ENCODE results near the gene SMURF1. TPM values are rescaled to one million over a fixed set of nuclear protein-coding genes. Genes with fewer than 3 reads are reported as not detected.

SMURF1 gene
- polyA plus RNA-seq, 1 donor from 2014 or later = 22.9 TPM

DNA sequence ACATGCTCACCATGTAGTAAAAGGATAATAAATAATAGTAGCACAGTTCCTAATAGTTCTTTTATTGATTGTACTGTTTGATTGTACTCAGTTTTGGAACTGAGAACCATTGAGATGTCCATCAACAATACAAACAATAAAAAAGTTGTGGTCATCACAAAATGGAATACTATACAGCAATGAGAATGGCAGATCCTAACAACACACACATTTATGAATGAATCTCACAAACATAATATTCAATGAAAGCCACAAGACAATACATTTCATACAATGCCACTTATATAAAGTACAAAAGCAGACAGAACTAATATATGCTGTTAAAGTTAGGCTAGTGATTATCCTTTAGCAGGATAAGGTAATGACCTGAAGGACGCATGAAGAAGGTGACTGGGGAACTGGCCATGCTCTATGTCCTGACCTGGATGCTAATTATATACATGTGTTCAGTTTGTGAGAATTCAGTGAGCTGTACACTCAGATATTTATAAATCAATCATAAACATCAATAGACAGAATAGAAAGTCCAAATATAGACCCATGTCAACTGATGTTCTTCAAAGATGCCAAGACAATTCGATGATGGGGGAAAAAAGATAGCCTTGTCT lies 70.0 kb downstream of the SMURF1 start:
- no peaks in the 10 kb centered on the region for H3K9me2 ChIP-seq (ENCODE audit: insufficient read depth, low read length)
- H3K27ac ChIP-seq (ENCODE audit: low read length) = no peak overlapping the region
- no peak overlapping the region for H2AFZ ChIP-seq (ENCODE audit: low read depth, low read length)
- H3F3A ChIP-seq (ENCODE audit: insufficient read depth, low read length, poor library complexity, severe bottlenecking) = no peaks in the 10 kb centered on the region
- H3K4me2 ChIP-seq (ENCODE audit: low read length) = no peak overlapping the region
- no peaks in the 10 kb centered on the region for H4K20me1 ChIP-seq (ENCODE audit: insufficient read depth)
- peaks cover 4% of the 10 kb centered on the region for H3K79me2 ChIP-seq (replicated peaks; ENCODE audit: insufficient read depth, low read length)
- H3K4me3 ChIP-seq (ENCODE audit: low read length) = no peak overlapping the region
- no peaks in the 10 kb centered on the region for H3K9me3 ChIP-seq (ENCODE audit: low read length)
- H3K9ac ChIP-seq (ENCODE audit: low read length) = no peak overlapping the region
- H3K27me3 ChIP-seq (ENCODE audit: insufficient read depth, low read depth, low read length) = no peaks in the 10 kb centered on the region
- TF ChIP-seq SMC3 (conservative IDR thresholded peaks at IDR 0.05; ENCODE audit: poor library complexity) (no peak), RAD21 (conservative IDR thresholded peaks at IDR 0.05) (no peak), EZH2 (IDR thresholded peaks at IDR 0.05; ENCODE audit: borderline replicate concordance, insufficient read depth, low read length, poor library complexity, severe bottlenecking) (no peak), POLR2AphosphoS5 (IDR thresholded peaks at IDR 0.05) (no peak)
- no peaks in the 10 kb centered on the region for H3K36me3 ChIP-seq (ENCODE audit: insufficient read depth, low read length)

GRCh38 chr7:99072126-99072525 lies 71.8 kb downstream of the SMURF1 start:
- H3F3A ChIP-seq (ENCODE audit: insufficient read depth, low read length, poor library complexity, severe bottlenecking) = no peaks in the 10 kb centered on the region
- no peak overlapping the region for H3K27ac ChIP-seq (ENCODE audit: low read length)
- peaks cover 13% of the 10 kb centered on the region for H3K79me2 ChIP-seq (replicated peaks; ENCODE audit: insufficient read depth, low read length)
- no peaks in the 10 kb centered on the region for H3K27me3 ChIP-seq (ENCODE audit: insufficient read depth, low read depth, low read length)
- H3K9ac ChIP-seq (ENCODE audit: low read length) = no peak overlapping the region
- no peak overlapping the region for H3K4me2 ChIP-seq (ENCODE audit: low read length)
- no peak overlapping the region for H2AFZ ChIP-seq (ENCODE audit: low read depth, low read length)
- no peaks in the 10 kb centered on the region for H3K9me3 ChIP-seq (ENCODE audit: low read length)
- no peak overlapping the region for H3K4me3 ChIP-seq (ENCODE audit: low read length)
- H3K9me2 ChIP-seq (ENCODE audit: insufficient read depth, low read length) = no peaks in the 10 kb centered on the region
- H4K20me1 ChIP-seq (ENCODE audit: insufficient read depth) = no peaks in the 10 kb centered on the region
- no peaks in the 10 kb centered on the region for H3K36me3 ChIP-seq (ENCODE audit: insufficient read depth, low read length)
- TF ChIP-seq EP300 (conservative IDR thresholded peaks at IDR 0.05; ENCODE audit: poor library complexity, severe bottlenecking) = no peak
- no peak for TF ChIP-seq EZH2 (IDR thresholded peaks at IDR 0.05; ENCODE audit: borderline replicate concordance, insufficient read depth, low read length, poor library complexity, severe bottlenecking)
- TF ChIP-seq MXI1 (conservative IDR thresholded peaks at IDR 0.05; ENCODE audit: poor library complexity, severe bottlenecking) = no peak

DNA sequence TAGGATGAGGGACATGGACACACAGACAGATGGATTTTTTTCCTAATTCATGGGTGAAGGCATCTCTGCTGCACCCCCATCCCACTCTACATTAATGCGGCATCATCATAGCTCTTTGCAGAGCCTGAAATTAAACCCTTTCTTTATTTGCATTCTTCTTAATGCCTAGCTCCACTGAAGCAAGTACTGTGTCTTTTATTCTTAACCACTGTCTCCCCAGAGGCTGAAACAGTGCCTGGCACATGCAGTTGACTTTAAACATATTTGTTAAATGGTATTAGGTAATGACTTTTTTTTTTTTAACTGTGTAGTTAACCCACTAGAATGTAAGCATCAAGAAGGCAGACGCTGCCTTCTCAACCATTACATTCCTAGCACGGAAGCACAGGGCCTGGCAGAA lies 73.5 kb downstream of the SMURF1 start:
- Histone ChIP-seq H3K9me2 (ENCODE audit: insufficient read depth, low read length) (no peaks in the 10 kb centered on the region), H3K36me3 (ENCODE audit: insufficient read depth, low read length) (no peaks in the 10 kb centered on the region), H3K4me3 (ENCODE audit: low read length) (no peak overlapping the region), H3K79me2 (replicated peaks; ENCODE audit: insufficient read depth, low read length) (peaks cover 13% of the 10 kb centered on the region), H3K9me3 (ENCODE audit: low read length) (no peaks in the 10 kb centered on the region), H3K27ac (ENCODE audit: low read length) (no peak overlapping the region), H3F3A (ENCODE audit: insufficient read depth, low read length, poor library complexity, severe bottlenecking) (no peaks in the 10 kb centered on the region), H3K27me3 (ENCODE audit: insufficient read depth, low read depth, low read length) (no peaks in the 10 kb centered on the region), H3K4me2 (ENCODE audit: low read length) (no peak overlapping the region), H4K20me1 (ENCODE audit: insufficient read depth) (no peaks in the 10 kb centered on the region), H3K9ac (ENCODE audit: low read length) (no peak overlapping the region), H2AFZ (ENCODE audit: low read depth, low read length) (no peak overlapping the region)
- no peak for TF ChIP-seq EP300 (conservative IDR thresholded peaks at IDR 0.05; ENCODE audit: poor library complexity, severe bottlenecking)
- TF ChIP-seq EZH2 (IDR thresholded peaks at IDR 0.05; ENCODE audit: borderline replicate concordance, insufficient read depth, low read length, poor library complexity, severe bottlenecking) = no peak
- TF ChIP-seq CTCF (IDR thresholded peaks at IDR 0.05; ENCODE audit: poor library complexity, severe bottlenecking) = no peak
- no peak for TF ChIP-seq MXI1 (conservative IDR thresholded peaks at IDR 0.05; ENCODE audit: poor library complexity, severe bottlenecking)
- no peak for TF ChIP-seq POLR2AphosphoS5 (IDR thresholded peaks at IDR 0.05)
- TF ChIP-seq TAF1 (IDR thresholded peaks at IDR 0.05; ENCODE audit: low read depth) = no peak
- no peak for TF ChIP-seq SMC3 (conservative IDR thresholded peaks at IDR 0.05; ENCODE audit: poor library complexity)
- TF ChIP-seq, protein P1, sequence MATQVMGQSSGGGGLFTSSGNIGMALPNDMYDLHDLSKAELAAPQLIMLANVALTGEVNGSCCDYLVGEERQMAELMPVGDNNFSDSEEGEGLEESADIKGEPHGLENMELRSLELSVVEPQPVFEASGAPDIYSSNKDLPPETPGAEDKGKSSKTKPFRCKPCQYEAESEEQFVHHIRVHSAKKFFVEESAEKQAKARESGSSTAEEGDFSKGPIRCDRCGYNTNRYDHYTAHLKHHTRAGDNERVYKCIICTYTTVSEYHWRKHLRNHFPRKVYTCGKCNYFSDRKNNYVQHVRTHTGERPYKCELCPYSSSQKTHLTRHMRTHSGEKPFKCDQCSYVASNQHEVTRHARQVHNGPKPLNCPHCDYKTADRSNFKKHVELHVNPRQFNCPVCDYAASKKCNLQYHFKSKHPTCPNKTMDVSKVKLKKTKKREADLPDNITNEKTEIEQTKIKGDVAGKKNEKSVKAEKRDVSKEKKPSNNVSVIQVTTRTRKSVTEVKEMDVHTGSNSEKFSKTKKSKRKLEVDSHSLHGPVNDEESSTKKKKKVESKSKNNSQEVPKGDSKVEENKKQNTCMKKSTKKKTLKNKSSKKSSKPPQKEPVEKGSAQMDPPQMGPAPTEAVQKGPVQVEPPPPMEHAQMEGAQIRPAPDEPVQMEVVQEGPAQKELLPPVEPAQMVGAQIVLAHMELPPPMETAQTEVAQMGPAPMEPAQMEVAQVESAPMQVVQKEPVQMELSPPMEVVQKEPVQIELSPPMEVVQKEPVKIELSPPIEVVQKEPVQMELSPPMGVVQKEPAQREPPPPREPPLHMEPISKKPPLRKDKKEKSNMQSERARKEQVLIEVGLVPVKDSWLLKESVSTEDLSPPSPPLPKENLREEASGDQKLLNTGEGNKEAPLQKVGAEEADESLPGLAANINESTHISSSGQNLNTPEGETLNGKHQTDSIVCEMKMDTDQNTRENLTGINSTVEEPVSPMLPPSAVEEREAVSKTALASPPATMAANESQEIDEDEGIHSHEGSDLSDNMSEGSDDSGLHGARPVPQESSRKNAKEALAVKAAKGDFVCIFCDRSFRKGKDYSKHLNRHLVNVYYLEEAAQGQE (IDR thresholded peaks at IDR 0.05; ENCODE audit: borderline replicate concordance) = no peak
- no peak for TF ChIP-seq RAD21 (conservative IDR thresholded peaks at IDR 0.05)
